Measurements from ENCODE around the gene GNPTG. TPM values are rescaled to one million over a fixed set of nuclear protein-coding genes. Genes with fewer than 3 reads are reported as not detected.

Gene GNPTG
- total and polyA plus RNA-seq, 2 of the 8 experiments (the other 6 are each of a cell fraction or from before 2014, with no cell fraction given): 26.2 to 51.2 TPM

DNA sequence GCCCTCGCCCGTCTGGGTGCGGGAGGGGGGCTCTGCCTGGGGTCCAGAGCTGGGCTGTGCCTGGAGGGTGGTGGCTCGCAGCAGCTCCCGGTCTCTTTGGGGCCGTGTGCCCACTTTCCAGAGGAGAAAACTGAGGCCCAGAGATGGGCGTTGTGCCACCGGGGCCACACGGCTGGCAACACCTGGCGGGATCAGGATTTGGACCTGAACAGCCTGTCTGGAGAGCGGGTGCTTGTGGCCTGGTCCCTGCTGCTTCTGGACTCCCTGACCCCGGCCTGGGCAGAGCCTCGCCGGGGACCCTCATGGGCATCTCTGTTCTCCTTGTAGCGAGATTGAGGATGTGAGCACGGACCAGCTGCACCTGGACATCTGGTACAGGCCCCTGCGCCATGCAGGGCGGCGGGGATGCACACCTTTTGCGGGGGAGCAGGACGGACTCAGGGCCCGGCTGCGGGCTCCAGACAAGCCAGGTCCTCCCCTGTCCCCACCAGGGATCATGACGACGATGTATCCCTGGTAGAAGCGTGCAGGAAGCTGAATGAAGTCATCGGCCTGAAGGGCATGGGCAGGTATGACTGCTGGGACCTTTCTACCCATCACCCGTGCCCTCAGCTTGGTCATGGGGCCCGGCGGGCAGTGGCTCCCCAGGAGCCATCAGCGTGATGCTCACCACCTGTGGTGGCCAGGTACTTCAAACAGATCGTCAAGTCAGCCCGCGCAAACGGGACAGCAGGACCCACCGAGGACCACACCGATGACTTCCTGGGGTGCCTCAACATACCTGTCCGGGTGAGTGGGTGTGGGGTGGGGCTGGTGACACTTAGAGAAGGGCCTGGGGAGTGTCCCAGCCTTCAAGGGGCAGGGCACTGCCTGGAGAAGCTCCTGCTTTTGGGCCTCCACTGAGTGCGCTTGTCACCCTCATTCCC, 10.0 kb upstream of the GNPTG start:
- FAIRE-seq (no peak), DNase-seq (ENCODE audit: low read depth in 1 of 2, low spot score in 2 of 2) (no peak)
- Histone ChIP-seq H2AFZ (ENCODE audit: low read length) (no peak overlapping the region), H3K9me3 (ENCODE audit: insufficient read depth in 2 of 2, low read depth in 1 of 2, low read length in 1 of 2) (no peaks in the 10 kb centered on the region), H3K23ac (ENCODE audit: insufficient read length) (no peak overlapping the region), H3K18ac (ENCODE audit: extremely low read depth, low read length) (no peak overlapping the region), H2BK12ac (ENCODE audit: low read depth, low read length) (no peak overlapping the region), H2BK15ac (ENCODE audit: low read length) (no peak overlapping the region), H4K20me1 (replicated peaks in 1 of 2; ENCODE audit: control insufficient read depth in 1 of 2, insufficient read depth in 2 of 2, low read length in 2 of 2) (peaks cover 0 to 13% of the 10 kb centered on the region in 2 experiments), H3K36me3 (ENCODE audit: control insufficient read depth in 2 of 4, insufficient read depth in 4 of 4, low read length in 3 of 4) (no peaks in the 10 kb centered on the region), H3K79me1 (ENCODE audit: low read depth, low read length) (no peaks in the 10 kb centered on the region), H3K4me2 (ENCODE audit: insufficient read depth in 1 of 2, low read depth in 2 of 2, low read length in 2 of 2) (peak overlapping the region in 1 of 2 experiments; percentile 73; a peak in 2 of 4 replicates), H2BK120ac (replicated peaks; ENCODE audit: low read depth, low read length) (no peak overlapping the region), H3K23me2 (ENCODE audit: low read depth, low read length) (peaks cover 4% of the 10 kb centered on the region; the same call in 1 of the 2 replicates), H2AK5ac (ENCODE audit: low read depth, low read length) (no peak overlapping the region), H3K27ac (ENCODE audit: low read depth, low read length) (no peak overlapping the region), H4K91ac (replicated peaks; ENCODE audit: insufficient read length, low read length) (no peak overlapping the region), H3K14ac (ENCODE audit: insufficient read length) (no peak overlapping the region), H2BK20ac (ENCODE audit: low read length) (no peak overlapping the region), H3K4me1 (replicated peaks in 1 of 4; ENCODE audit: control insufficient read depth in 3 of 4, insufficient read depth in 4 of 4, low read length in 3 of 4) (peaks cover 0 to 12% (median 3%) of the 10 kb centered on the region in 4 experiments; a peak in 4 of 7 replicates), H3K4me3 (ENCODE audit: extremely low read depth in 1 of 4, insufficient read depth in 2 of 4, low read depth in 3 of 4, low read length in 4 of 4) (no peak overlapping the region), H2BK5ac (ENCODE audit: low read depth, low read length) (no peak overlapping the region), H4K5ac (ENCODE audit: insufficient read length, low read depth, low read length) (no peak overlapping the region), H3K9ac (replicated peaks in 1 of 4; ENCODE audit: extremely low read depth in 1 of 4, low read depth in 3 of 4, low read length in 3 of 4) (no peak overlapping the region), H3K79me2 (ENCODE audit: control insufficient read depth in 1 of 2, insufficient read depth in 2 of 2, low read length in 2 of 2) (no peaks in the 10 kb centered on the region), H3K56ac (replicated peaks; ENCODE audit: insufficient read length, low read depth, low read length) (no peak overlapping the region), H4K8ac (ENCODE audit: extremely low read depth, insufficient read depth, low read length) (no peak overlapping the region), H3K4ac (replicated peaks; ENCODE audit: insufficient read length, low read depth, low read length) (no peak overlapping the region), H3K27me3 (replicated peaks in 1 of 4; ENCODE audit: control insufficient read depth in 3 of 4, extremely low read depth in 1 of 4, insufficient read depth in 3 of 4, low read length in 3 of 4) (peaks cover 0 to 9% (median 1%) of the 10 kb centered on the region in 4 experiments; a peak in 3 of 7 replicates)
- TF ChIP-seq EZH2 (IDR thresholded peaks at IDR 0.05; ENCODE audit: low read depth, low read length, severe bottlenecking) (no peak), KDM5A (IDR thresholded peaks at IDR 0.05; ENCODE audit: low read length) (no peak)
- 88% methylated on average over 38 of the region's 39 CpGs; no CpG with 5 or more reads in 1 of the 2 experiments for WGBS, 2 experiments (ENCODE audit: extremely low coverage in 1 of 2, insufficient coverage in 1 of 2, insufficient read length in 1 of 2, insufficient replicate concordance in 2 of 2, low coverage in 1 of 2, low lambda C conversion rate in 2 of 2, missing lambda C conversion rate in 1 of 2)
- ChIA-PET CTCF (ENCODE audit: partially characterized antibody) (interaction anchor here (0.9 to 11.1 kb wide), 3 partner anchors 10 to 123 kb away, joined by 3 to 52 read pairs (median 7); partner anchors contain the start of gene BAIAP3), POLR2A (ENCODE audit: partially characterized antibody) (interaction anchor here (1.0 to 1.7 kb wide), 3 partner anchors 8 to 10 kb away, joined by 3 to 7 read pairs (median 5); partner anchors contain the start of genes BAIAP3, GNPTG and TSR3)
